Stimulated activated CD4-positive, alpha-beta T cell treated with anti-CD3 and anti-CD28 coated beads, Interleukin-4, amount 100 ng/mL, for 48 hours (primary cell): Measurements from ENCODE around the gene DCUN1D2.
"Not testable (repeated sequence)": the region's sequence is repeated elsewhere in the genome, so short reads cannot be mapped to it uniquely, and the experiment has no call there.

Source experiments
- DNase-seq, 2 donors: peaks; one replicate each; pipeline ENCODE4 v3.0.0-alpha.2; 2020; ENCODE audit warnings: low read depth in 2 of 2

DCUN1D2 gene

GRCh38 chr13:113489549-113490495 is 689 bp downstream of the DCUN1D2 start:
- peak; percentile 29 to 34 for DNase-seq

GRCh38 chr13:113489171-113489548 is 1.4 kb downstream of the DCUN1D2 start:
- DNase-seq, result no peak

DNA sequence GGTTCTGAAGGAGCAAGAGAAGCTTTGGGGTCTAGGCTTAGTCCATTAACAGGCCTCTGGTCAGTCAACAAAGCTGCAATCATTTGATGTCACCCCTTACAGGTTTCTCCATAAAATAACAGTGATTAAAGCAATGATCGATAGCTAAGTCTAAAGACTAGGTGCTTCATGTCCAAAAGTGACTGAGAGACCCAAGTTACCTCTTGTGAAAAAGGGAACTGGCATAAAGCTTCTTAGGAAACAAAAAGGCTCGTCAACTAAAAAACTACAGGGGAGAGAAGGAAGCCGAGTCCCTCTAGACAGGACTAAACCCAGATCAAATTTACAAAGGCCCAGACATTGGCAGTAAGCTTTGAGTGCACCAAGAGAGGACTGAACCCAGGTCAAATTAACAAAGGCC is 2.2 kb downstream of the DCUN1D2 start:
- DNase-seq, result no peak

GRCh38 chr13:113486698-113487097 is 3.8 kb downstream of the DCUN1D2 start:
- DNase-seq, result no peak

- no peak for DNase-seq
These were observed 5.0 kb downstream of the DCUN1D2 start for GRCh38 chr13:113485545-113485944.

DNA sequence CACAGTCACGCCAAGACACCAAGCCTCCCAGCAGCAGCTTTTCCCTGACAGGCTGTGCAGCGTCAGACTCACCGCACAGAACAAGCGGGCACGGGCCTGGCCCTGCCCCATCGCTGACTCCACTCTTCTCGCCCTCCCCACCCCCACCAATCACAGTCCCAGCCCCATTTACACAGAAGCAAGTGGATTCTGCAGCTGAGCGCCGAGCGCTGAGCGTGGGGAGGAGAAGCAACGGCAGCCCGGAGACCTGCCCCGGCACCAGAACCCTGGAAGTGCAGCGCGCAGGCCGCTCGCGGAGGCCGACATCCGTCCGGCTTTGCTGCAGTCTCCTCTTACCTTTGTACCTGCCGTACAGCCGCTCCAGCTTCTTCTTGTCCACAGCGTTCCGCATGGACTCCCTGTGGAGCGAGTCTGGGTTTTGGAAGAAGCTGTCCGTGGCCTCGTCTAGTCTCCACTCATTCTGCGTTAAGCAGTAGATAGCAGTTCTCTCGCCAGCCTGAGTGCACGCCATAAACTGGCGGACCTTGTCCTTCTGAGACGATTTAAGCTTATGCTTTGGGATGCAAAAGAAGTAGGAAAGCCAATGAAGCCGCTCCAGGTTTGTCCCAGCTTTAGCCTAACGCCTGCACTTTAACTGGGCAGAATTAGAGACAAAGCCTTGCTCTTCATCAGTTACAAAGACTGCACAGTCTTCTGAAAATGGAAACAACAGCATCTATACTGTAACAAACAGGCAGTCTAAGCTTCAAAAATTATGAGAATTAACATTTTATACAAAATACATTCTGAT is 6.8 kb downstream of the DCUN1D2 start:
- no peak for DNase-seq

DNA sequence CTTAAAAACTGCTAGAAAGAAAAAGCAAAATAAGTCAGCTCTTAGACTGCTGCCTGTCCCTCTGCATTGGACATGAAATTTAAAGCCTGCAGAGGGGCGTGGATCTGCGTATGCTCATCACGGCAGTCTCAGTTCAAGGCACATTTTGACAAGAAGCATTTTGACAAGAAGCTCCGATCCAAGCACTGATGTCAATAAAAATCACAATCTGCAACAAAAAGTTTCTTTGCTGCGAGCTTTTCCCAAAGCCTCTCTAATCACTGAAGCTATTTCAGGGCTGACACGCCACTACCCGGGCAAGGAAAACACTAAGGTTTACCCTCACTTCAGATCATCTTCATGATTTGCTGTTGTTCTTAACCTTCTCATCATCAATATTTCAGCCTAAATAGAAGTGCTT is 7.4 kb downstream of the DCUN1D2 start:
- DNase-seq, result no peak

DNA sequence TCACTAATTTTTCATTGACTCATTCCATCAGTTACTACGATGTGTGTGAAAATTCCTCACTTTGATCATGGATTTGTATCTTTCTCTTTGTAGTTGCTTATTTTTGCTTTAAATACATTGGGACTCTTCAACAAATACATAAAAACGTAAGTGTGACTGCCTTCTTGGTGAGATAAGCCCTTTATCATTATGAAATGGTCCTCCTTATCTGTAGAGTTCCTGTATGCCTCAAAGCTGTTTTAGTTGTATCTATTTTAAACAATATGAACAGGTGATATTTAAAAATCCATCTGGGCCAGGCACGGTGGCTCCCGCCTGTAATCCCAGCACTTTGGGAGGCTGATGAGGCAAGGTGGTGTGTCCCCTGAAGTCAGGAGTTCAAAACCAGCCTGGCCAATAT is 11.3 kb downstream of the DCUN1D2 start:
- no peak for DNase-seq

DNA sequence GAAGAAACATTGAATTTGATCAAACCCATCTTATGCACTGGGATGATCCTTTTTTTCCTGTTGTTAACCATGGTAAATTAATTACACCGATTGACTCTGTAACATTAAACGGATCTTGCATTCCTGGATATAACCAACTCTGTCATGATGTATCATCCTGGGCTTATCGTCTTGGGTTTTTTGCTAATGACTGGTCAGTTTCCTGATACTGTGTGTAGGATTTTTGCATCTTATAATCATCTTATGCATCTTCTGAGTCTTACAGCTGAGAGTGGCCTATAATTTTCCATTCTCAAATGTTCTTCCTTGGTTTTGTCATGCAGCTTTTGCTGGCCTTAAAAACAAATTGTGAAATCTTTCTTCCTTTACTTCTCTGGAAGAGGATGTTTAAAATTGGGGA is 12.8 kb downstream of the DCUN1D2 start:
- no peak for DNase-seq

DNA sequence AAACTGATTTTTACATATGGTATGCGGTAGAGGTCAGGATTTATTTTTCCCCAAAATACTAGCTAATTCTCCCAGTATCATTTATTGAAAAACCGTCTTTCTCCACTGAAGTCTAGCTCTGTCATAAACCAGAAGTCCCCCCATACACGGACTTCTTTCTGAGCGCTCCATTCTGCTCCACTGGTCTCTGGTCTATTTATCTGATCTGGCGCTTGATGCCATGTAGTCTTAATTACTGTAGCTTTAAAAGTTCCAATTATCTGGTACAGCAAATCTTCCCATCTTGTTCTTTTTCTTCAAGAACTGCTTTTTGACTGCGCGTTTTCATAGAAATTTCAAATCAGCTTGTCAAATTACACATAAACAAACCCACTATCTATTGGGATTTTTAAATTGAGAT is 13.7 kb downstream of the DCUN1D2 start:
- DNase-seq, result no peak

GRCh38 chr13:113475911-113476310 is 14.6 kb downstream of the DCUN1D2 start:
- no peak for DNase-seq

DNA sequence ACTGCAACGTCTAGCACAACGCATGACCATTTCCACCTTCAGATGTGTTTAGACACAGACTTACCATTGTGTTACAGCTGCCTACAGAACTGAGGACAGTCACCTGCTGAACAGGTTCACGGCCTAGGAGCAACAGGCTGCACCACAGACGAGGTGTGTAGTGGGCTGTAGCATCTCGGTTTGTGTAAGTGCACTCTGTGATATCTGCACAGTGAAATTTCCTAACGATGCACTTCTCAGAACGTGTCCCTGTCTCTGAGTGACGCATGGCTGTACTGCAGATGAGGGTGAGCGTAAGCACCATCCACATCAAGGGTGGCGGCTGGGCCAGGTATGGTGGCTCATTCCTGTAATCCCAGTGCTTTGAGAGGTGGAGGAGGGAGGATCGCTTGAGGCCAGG is 15.2 kb downstream of the DCUN1D2 start:
- DNase-seq, result no peak

DNA sequence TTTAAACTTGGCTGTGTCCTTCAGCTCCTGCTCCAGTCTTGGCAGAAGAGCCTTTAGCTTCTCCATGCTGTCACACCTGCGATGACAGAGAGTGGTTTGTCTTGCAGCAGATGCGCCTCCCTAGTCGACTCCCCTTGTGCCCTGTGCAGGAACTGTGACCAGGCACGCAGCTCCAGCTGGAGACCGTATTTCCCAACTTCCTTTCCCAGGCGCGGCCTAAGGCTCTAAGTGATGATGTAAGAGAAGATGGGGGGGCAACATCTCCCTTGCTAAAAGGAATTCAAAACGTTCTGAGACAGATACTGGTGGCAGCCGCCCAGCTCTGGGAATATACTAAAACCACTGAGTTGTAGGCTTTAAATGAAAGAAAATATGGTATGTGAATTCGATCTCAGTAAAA is 16.3 kb downstream of the DCUN1D2 start:
- no peak for DNase-seq

GRCh38 chr13:113472355-113473025 is 18.0 kb downstream of the DCUN1D2 start:
- no peak for DNase-seq

- DNase-seq, result no peak
These were observed 18.7 kb downstream of the DCUN1D2 start for GRCh38 chr13:113471844-113472243.

DNA sequence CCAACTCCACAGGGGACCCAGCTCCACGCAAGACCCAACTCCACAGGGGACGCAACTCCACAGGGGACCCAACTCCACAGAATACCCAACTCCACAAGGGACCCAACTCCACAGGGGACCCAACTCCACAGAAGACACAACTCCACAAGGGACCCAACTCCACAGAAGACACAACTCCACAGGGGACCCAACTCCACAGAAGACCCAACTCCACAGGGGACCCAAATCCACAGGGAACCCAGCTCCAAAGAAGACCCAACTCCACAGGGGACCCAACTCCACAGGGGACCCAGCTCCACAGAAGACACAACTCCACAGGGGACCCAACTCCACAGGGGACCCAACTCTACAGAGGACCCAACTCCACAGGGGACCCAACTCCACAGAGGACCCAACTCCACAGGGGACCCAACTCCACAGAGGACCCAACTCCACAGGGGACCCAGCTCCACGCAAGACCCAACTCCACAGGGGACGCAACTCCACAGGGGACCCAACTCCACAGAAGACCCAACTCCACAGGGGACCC is 19.8 kb downstream of the DCUN1D2 start:
- not testable (repeated sequence) for DNase-seq

GRCh38 chr13:113470073-113470472 is 20.4 kb downstream of the DCUN1D2 start:
- no peak for DNase-seq

- no peak for DNase-seq
These were observed 20.9 kb downstream of the DCUN1D2 start for GRCh38 chr13:113469582-113469981.

DNA sequence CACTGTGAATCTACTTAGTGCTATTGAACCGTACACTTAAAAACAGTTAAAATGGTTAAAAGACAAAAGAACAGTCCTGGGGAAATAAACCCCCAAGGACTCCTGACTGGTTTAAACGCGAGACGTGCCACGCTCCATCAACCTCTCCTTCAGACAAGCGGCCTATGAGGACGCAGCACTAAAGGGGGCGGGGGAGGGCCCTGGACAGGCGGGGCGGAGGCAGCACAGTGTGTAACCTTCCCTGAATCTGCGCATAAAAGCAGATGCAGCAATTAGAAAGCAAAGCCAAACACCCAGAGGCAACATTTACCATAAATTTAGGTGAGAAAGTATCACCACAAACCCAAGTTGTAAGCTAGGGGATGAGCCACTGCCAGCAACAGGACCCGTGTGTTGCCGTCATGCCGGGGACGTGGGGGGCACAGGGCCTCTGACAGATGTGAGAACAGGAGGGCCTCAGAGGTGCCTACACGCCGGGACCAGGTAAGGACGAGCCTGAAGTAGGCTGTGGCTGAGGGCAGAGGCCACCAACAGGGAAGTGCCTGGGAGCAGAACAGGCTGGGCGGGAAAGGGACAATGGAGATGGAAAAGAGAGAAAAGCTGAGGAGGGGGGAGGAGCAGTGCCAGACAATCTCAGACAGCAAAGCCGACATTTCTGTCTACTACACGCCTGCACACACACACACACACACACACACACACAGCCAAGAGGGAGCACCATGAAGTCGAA is 21.9 kb downstream of the DCUN1D2 start:
- no peak for DNase-seq

GRCh38 chr13:113468029-113468428 is 22.5 kb downstream of the DCUN1D2 start:
- no peak for DNase-seq

DNA sequence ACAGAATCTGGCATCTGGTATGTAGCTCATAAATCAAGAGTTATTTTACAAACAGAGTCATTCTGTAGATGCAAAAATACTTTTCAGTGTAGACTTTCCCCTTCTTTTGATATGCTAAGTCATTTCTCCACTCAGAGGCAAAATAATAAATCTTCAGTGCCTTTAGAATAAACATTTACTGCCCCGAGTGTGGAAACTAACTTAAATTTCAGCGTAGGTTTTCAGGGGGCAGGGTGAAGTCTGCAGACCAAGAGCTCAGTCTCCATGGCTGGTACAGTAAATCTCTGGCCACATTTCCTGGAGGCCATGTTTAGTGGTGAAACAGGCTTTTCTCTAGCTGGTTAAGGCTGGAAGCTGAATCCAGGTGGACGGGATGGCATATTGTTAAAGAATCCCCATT is 24.1 kb downstream of the DCUN1D2 start:
- no peak for DNase-seq
